GM10266 (cell line): Measurements from ENCODE around the gene FNTB.
"Not testable (repeated sequence)": the region's sequence is repeated elsewhere in the genome, so short reads cannot be mapped to it uniquely, and the experiment has no call there.

ENCODE experiments used
- DNase-seq: peaks from one replicate; pipeline ENCODE4 v3.0.0; 2012; ENCODE audit errors: extremely low spot score
- TF ChIP-seq, protein P1 (sequence below): IDR thresholded peaks from 2 replicates; pipeline ENCODE4 v1.5.1; 2012; ENCODE audit warnings: mild to moderate bottlenecking, low read depth; ENCODE audit not compliant: control insufficient read depth, insufficient read depth; ENCODE audit errors: missing control alignments

Gene FNTB

DNA sequence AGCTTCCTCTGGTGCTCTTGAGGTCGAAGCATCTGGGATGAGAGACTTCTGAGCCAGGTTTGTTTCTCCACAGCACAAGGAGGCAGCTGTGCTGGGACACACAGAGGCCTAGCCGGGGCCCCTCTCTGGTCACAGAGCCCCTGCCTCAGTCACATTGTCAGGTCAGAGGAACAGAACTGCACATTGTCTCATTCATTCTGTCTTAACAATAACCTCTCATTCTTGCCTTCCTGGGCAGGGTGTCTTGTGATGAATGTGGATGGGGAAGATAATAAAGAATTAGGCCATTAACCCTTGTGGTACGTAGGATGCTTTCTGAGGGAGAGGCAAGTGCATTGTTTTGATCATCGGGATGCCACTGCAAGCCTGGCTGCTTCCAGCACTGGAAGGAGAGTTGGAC is 29.8 kb downstream of the FNTB start:
- DNase-seq: no peak
- TF ChIP-seq, protein P1, sequence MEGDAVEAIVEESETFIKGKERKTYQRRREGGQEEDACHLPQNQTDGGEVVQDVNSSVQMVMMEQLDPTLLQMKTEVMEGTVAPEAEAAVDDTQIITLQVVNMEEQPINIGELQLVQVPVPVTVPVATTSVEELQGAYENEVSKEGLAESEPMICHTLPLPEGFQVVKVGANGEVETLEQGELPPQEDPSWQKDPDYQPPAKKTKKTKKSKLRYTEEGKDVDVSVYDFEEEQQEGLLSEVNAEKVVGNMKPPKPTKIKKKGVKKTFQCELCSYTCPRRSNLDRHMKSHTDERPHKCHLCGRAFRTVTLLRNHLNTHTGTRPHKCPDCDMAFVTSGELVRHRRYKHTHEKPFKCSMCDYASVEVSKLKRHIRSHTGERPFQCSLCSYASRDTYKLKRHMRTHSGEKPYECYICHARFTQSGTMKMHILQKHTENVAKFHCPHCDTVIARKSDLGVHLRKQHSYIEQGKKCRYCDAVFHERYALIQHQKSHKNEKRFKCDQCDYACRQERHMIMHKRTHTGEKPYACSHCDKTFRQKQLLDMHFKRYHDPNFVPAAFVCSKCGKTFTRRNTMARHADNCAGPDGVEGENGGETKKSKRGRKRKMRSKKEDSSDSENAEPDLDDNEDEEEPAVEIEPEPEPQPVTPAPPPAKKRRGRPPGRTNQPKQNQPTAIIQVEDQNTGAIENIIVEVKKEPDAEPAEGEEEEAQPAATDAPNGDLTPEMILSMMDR: no peak

DNA sequence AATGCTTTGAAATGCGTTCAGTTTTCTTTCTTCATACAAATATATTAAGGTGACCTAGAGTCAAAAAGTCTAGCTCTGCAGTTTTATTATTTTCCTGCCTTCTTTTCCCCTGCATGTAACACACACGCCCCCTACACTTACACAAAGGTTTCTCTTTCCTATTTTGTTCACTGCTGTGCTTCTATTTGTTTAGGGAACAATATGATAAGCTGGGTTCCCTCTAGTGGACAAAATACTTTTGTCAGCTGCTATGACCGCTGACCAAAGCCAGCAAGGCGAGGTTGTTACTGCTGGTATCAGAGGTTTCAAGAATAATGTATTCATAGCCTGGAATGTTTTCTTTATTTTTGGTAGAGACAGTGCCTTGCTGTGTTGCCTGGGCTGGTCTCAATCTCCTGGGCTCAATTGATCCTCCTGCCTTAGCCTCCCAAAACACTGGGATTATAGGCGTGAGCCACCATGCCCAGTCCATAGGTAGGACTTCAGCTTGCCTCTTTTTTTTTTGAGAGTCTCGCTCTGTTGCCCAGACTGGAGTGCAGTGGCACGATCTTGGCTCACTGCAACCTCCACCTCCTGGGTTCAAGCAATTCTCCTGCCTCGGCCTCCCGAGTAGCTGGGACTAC is 33.4 kb downstream of the FNTB start:
- DNase-seq: peak; percentile 59
- TF ChIP-seq, protein P1: peak; percentile 73

DNA sequence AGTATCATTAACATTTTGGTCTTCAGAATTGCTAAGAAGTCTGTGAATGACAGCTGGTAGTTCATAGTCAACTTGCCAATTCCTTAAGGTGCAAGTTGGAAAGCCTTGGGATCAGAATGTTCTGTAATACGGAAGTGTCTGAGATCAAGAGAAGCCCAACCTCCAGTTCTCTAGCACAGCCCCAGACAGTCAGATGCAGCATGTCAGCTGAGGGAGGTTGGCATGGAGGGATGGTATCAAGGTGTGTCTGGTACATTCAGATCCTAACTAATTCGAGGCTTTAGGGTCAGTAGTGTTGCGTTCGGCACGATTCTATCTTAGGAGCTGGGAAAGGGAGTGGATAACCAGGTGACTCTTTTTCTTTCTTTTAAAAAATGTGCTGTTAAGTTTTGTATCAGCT is 38.3 kb downstream of the FNTB start:
- TF ChIP-seq, protein P1: no peak
- DNase-seq: no peak

DNA sequence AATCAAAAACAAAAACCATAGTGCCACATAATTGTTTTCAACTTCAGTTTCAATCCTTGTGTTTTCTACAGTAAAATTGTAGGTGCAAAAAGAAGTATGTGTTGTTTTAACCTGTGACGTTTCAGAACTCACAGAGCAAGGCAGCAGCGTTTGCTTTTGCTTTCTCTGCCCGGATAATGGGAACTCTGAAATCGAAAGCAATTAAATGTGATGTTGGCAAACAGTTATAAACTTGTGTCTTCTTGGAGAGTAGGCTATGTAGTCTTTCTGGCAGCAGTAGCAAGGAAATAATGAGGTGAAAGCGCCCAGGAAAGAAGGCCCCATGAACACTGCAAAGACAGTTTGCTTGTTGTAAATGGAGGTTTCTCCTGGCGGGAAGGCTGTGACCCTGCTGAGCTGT is 39.1 kb downstream of the FNTB start:
- TF ChIP-seq, protein P1: no peak
- DNase-seq: no peak

GRCh38 chr14:65026526-65026925 is 39.8 kb downstream of the FNTB start:
- DNase-seq: no peak

DNA sequence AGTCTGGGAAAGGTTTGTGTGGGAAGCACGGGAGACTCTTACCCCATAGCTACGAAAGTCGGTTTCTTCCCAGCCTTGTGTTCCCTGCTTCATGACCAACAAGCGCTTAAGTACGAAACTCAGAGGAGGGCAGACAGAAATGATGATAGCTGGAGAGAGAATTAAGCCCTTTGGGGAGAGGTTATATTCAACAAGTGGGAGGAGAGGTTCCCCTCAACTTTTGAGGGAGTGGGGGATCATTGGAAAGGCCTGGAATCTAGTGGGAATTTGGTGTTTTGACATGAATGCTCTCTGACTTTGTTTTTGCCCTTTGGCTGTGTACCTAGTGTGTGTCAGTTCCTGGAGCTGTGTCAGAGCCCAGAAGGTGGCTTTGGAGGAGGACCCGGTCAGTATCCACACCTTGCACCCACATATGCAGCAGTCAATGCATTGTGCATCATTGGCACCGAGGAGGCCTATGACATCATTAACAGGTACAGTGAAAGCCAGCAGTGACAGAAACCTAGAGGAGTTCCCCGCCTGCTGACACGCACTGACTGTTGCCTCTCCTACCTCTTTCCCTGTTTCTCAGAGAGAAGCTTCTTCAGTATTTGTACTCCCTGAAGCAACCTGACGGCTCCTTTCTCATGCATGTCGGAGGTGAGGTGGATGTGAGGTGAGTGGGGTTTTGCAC is 40.6 kb downstream of the FNTB start:
- DNase-seq: no peak
- TF ChIP-seq, protein P1: no peak

More at GRCh38 chr14:65026526-65026925, 39.8 kb downstream of the FNTB start:
- TF ChIP-seq, protein P1: no peak

GRCh38 chr14:65028937-65029336 is 42.2 kb downstream of the FNTB start:
- TF ChIP-seq, protein P1: no peak
- DNase-seq: no peak

GRCh38 chr14:65031321-65031720 is 44.6 kb downstream of the FNTB start:
- not testable (repeated sequence) for DNase-seq
